H1 (cell line): ENCODE data around the gene HOXB7.

Experiments
- BRCA1 ChIP-seq: IDR thresholded peaks from 2 replicates; pipeline ENCODE4 v1.6.1; 2012; ENCODE audit warnings: low read depth, low read length, improper control_type of control experiment
- EZH2 ChIP-seq: fragments of 200-600 bp; sonication (generic); IDR thresholded peaks from 2 replicates; pipeline ENCODE4 v1.7.1; 2012; ENCODE audit warnings: low read depth, mild to moderate bottlenecking, moderate library complexity, low read length, inconsistent platforms; ENCODE audit not compliant: severe bottlenecking
- GABPA ChIP-seq: IDR thresholded peaks from 2 replicates; pipeline ENCODE4 v1.6.1; 2011; ENCODE audit warnings: mild to moderate bottlenecking, low read length, moderate library complexity, borderline replicate concordance; ENCODE audit not compliant: insufficient read depth
- HDAC2 ChIP-seq, 2 experiments: fragments of 300-600 bp in 1 of 2; sonication (generic) in 1 of 2; IDR thresholded peaks; 2 replicates each; pipeline ENCODE4 v1.6.1; 2011 to 2012; ENCODE audit warnings: low read depth in 2 of 2, low read length in 2 of 2, mild to moderate bottlenecking in 2 of 2, moderate library complexity in 2 of 2, borderline replicate concordance in 1 of 2, inconsistent platforms in 1 of 2
- JUND ChIP-seq: IDR thresholded peaks from 2 replicates; pipeline ENCODE4 v1.6.1; 2011; ENCODE audit warnings: mild to moderate bottlenecking, improper control_type of control experiment, low read length
- KDM1A ChIP-seq: fragments of 200-600, 300-600 bp; sonication (generic); IDR thresholded peaks from 2 replicates; pipeline ENCODE4 v1.7.1; 2016; ENCODE audit warnings: mild to moderate bottlenecking, low read length, borderline replicate concordance
- MAX ChIP-seq: IDR thresholded peaks from 2 replicates; pipeline ENCODE4 v1.6.1; 2012; ENCODE audit warnings: inconsistent platforms
- POLR2AphosphoS5 ChIP-seq: IDR thresholded peaks from 2 replicates; pipeline ENCODE4 v1.6.1; 2011; ENCODE audit warnings: low read depth, low read length
- RBBP5 ChIP-seq: IDR thresholded peaks from 2 replicates; pipeline ENCODE4 v1.7.1; 2012; ENCODE audit warnings: low read depth, mild to moderate bottlenecking, inconsistent platforms, low read length, moderate library complexity, borderline replicate concordance
- SIN3A ChIP-seq, 2 experiments: IDR thresholded peaks in 1 of 2; conservative IDR thresholded peaks in 1 of 2; 2 replicates each; pipeline ENCODE4 v1.6.1; 2011 to 2012; ENCODE audit warnings: low read length in 2 of 2, improper control_type of control experiment in 1 of 2, low read depth in 1 of 2, mild to moderate bottlenecking in 1 of 2
- SRF ChIP-seq: IDR thresholded peaks from 2 replicates; pipeline ENCODE4 v1.6.1; 2011; ENCODE audit warnings: mild to moderate bottlenecking, low read depth, low read length, moderate library complexity
- TEAD4 ChIP-seq: IDR thresholded peaks from 2 replicates; pipeline ENCODE4 v1.6.1; 2012; ENCODE audit warnings: low read depth, low read length, inconsistent platforms, mixed read lengths
- TF ChIP-seq, protein P1 (sequence below), 3 experiments: IDR thresholded peaks; 1 replicate in 2 of 3; 2 replicates in 1 of 3; pipeline versions ENCODE4 v1.5.1 to v1.6.1; 2011; ENCODE audit warnings: low read length in 3 of 3, mild to moderate bottlenecking in 3 of 3, inconsistent platforms in 2 of 3, low read depth in 1 of 3, moderate library complexity in 1 of 3; ENCODE audit not compliant: insufficient read depth in 1 of 3; ENCODE audit errors: control extremely low read depth in 1 of 3

GRCh38 chr17:48567209-48567608, 43.6 kb downstream of the HOXB7 start:
- TF ChIP-seq BRCA1 (no peak), HDAC2 (IDR thresholded peaks at IDR 0.05; ENCODE audit: borderline replicate concordance in 1 of 2, low read depth in 2 of 2, low read length in 2 of 2) (no peak), SRF (no peak), RBBP5 (no peak), JUND (no peak), KDM1A (no peak), MAX (no peak), EZH2 (peak; percentile 48), POLR2AphosphoS5 (no peak), SIN3A (conservative IDR thresholded peaks at IDR 0.05 in 1 of 2, IDR thresholded peaks at IDR 0.05 in 1 of 2; ENCODE audit: low read depth in 1 of 2, low read length in 2 of 2) (no peak), TEAD4 (no peak), GABPA (no peak)
- TF ChIP-seq, protein P1, sequence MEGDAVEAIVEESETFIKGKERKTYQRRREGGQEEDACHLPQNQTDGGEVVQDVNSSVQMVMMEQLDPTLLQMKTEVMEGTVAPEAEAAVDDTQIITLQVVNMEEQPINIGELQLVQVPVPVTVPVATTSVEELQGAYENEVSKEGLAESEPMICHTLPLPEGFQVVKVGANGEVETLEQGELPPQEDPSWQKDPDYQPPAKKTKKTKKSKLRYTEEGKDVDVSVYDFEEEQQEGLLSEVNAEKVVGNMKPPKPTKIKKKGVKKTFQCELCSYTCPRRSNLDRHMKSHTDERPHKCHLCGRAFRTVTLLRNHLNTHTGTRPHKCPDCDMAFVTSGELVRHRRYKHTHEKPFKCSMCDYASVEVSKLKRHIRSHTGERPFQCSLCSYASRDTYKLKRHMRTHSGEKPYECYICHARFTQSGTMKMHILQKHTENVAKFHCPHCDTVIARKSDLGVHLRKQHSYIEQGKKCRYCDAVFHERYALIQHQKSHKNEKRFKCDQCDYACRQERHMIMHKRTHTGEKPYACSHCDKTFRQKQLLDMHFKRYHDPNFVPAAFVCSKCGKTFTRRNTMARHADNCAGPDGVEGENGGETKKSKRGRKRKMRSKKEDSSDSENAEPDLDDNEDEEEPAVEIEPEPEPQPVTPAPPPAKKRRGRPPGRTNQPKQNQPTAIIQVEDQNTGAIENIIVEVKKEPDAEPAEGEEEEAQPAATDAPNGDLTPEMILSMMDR (IDR thresholded peaks at IDR 0.05; ENCODE audit: control extremely low read depth in 1 of 3, insufficient read depth in 1 of 3, low read depth in 1 of 3, low read length in 3 of 3) = no peak
